HepG2 (cell line): ENCODE data around the gene DAD1. TPM values are rescaled to one million over a fixed set of nuclear protein-coding genes. Genes with fewer than 3 reads are reported as not detected.
A peak's percentile ranks its signal among the peaks of the same experiment; 100 is the strongest.

Experiments used
- BRD4 ChIP-seq: sonication (generic); formaldehyde crosslinking; IDR thresholded peaks from 2 replicates; pipeline ENCODE4 v1.4.0; 2020; ENCODE audit warnings: missing genetic modification reagents
- CAMTA2 ChIP-seq: sonication (generic); formaldehyde crosslinking; IDR thresholded peaks from 2 replicates; pipeline ENCODE4 v1.4.0; 2020; ENCODE audit warnings: mild to moderate bottlenecking, missing genetic modification reagents, borderline replicate concordance
- FOXO1 ChIP-seq: sonication (generic); formaldehyde crosslinking; IDR thresholded peaks from 2 replicates; pipeline ENCODE4 v1.4.0; 2020; ENCODE audit warnings: missing genetic modification reagents
- HDAC2 ChIP-seq: sonication (generic); formaldehyde crosslinking; IDR thresholded peaks from 2 replicates; pipeline ENCODE4 v1.4.0; 2020; ENCODE audit warnings: missing genetic modification reagents
- HOXA3 ChIP-seq: sonication (generic); formaldehyde crosslinking; IDR thresholded peaks from 2 replicates; pipeline ENCODE4 v1.5.0; 2020; ENCODE audit warnings: missing genetic modification reagents
- IKZF1 ChIP-seq: fragments of 450-650 bp; IDR thresholded peaks from 2 replicates; pipeline ENCODE4 v1.7.1; 2016
- KDM6A ChIP-seq: IDR thresholded peaks from 2 replicates; pipeline ENCODE4 v1.6.1; 2016; ENCODE audit warnings: low read depth
- LBX2 ChIP-seq: sonication (generic); formaldehyde crosslinking; IDR thresholded peaks from 2 replicates; pipeline ENCODE4 v1.5.0; 2020; ENCODE audit warnings: missing genetic modification reagents, mild to moderate bottlenecking, borderline replicate concordance
- MAFF ChIP-seq: IDR thresholded peaks from 2 replicates; pipeline ENCODE4 v1.6.1; 2011; ENCODE audit warnings: low read depth, low read length, improper control_type of control experiment
- POLR2A ChIP-seq, 2 experiments: IDR thresholded peaks; 2 replicates each; pipeline ENCODE4 v1.6.1; 2011; ENCODE audit warnings: low read depth in 2 of 2, low read length in 2 of 2, mild to moderate bottlenecking in 1 of 2, moderate library complexity in 1 of 2; ENCODE audit not compliant: insufficient read depth in 1 of 2
- SMYD3 ChIP-seq: sonication (generic); formaldehyde crosslinking; IDR thresholded peaks from 2 replicates; pipeline ENCODE4 v1.8.1; 2023; ENCODE audit warnings: mild to moderate bottlenecking, missing genetic modification reagents
- ZFP1 ChIP-seq: IDR thresholded peaks from 2 replicates; pipeline ENCODE4 v1.6.1; 2016
- ZNF143 ChIP-seq: sonication (generic); formaldehyde crosslinking; IDR thresholded peaks from 2 replicates; pipeline ENCODE4 v1.4.0; 2020; ENCODE audit warnings: missing genetic modification reagents
- ZNF512B ChIP-seq: sonication (generic); formaldehyde crosslinking; IDR thresholded peaks from 2 replicates; pipeline ENCODE4 v1.5.1; 2020; ENCODE audit warnings: missing genetic modification reagents, mild to moderate bottlenecking, borderline replicate concordance
- ZNF556 ChIP-seq: sonication (generic); formaldehyde crosslinking; IDR thresholded peaks from 2 replicates; pipeline ENCODE4 v1.4.0; 2020; ENCODE audit warnings: mild to moderate bottlenecking, missing genetic modification reagents, borderline replicate concordance
- ZNF570 ChIP-seq: sonication (generic); formaldehyde crosslinking; IDR thresholded peaks from 2 replicates; pipeline ENCODE4 v1.4.0; 2020; ENCODE audit warnings: mild to moderate bottlenecking, missing genetic modification reagents, borderline replicate concordance
- ZNF572 ChIP-seq: sonication (generic); formaldehyde crosslinking; IDR thresholded peaks from 2 replicates; pipeline ENCODE4 v1.5.1; 2020; ENCODE audit warnings: mild to moderate bottlenecking, missing genetic modification reagents
- polyA plus RNA-seq, 8 experiments: library from polyadenylated mRNA; depleted of rRNA in 3 of 8; stranded (reverse) in 7 of 8; unstranded in 1 of 8; fragments of >200 nt; fragmentation: Illumina TruSeq in 4 of 8; extraction: Trizol in 4 of 8; gene quantifications; 2 replicates each; pipeline versions ENCODE4 v1.2.1 to v1.2.3, GENCODE V29; 2011 to 2016; ENCODE audit warnings: low read depth in 4 of 8, missing spikeins in 1 of 8, mixed read lengths in 1 of 8; ENCODE audit not compliant: insufficient read depth in 1 of 8
- total RNA-seq, 5 experiments: library from RNA; depleted of rRNA; stranded (reverse); fragments of >200 nt; fragmentation: Illumina TruSeq; extraction: Trizol; gene quantifications; 2 replicates each; pipeline ENCODE4 v1.2.3, GENCODE V29; 2016; ENCODE audit warnings: low read depth in 1 of 5
- TF ChIP-seq, protein P1 (sequence below), 2 experiments: sonication (generic) in 1 of 2; formaldehyde crosslinking in 1 of 2; IDR thresholded peaks; 2 replicates each; pipeline versions ENCODE4 v1.4.0 to v1.6.1; 2018 to 2020; ENCODE audit warnings: missing genetic modification reagents in 2 of 2, borderline replicate concordance in 1 of 2, low read depth in 1 of 2, mild to moderate bottlenecking in 1 of 2, missing biosample characterization in 1 of 2
- TF ChIP-seq, protein P2 (sequence below): sonication (generic); formaldehyde crosslinking; IDR thresholded peaks from 2 replicates; pipeline ENCODE4 v1.5.0; 2020; ENCODE audit warnings: missing genetic modification reagents, mild to moderate bottlenecking, borderline replicate concordance

Gene DAD1
- total and polyA plus RNA-seq, 2 of the 13 experiments (the other 11 are each of a cell fraction or from before 2014, with no cell fraction given), result 558 to 626 TPM

DNA sequence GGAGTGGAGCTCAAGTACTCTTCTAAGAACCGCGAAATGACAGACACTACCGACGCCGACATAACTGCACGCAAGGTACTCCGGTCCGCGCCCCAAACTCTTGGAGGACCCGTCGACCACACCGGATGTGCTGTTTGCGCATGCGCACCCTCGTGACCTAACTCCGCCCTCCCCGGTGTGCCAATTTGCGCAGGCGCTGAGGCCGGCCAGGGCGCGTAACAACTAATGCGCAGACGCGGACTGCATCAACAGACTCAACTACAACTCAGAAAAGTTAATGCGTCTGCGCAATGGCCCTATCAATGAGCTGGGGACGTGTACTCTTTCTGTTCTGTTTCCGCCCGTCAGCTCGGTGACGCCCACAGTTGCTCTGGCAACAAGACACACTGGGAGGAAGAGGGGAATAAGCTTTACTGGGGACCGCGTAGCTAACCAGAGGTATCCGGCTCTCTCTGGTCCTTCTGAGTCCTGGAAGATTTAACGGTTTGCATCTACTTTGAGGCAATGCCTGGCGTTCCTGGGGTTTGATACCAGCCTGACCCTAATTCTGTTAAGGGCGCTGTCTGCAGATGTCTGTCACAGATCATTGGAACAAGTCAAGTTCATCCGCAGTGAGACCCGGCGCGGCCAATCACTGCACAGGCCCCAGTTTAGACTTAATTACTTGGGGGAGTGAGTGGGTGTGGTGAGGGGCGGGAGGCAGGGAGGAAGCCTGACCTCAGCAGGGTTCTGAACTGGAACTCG lies at the start of gene DAD1 (continued):
- TF ChIP-seq, protein P1, sequence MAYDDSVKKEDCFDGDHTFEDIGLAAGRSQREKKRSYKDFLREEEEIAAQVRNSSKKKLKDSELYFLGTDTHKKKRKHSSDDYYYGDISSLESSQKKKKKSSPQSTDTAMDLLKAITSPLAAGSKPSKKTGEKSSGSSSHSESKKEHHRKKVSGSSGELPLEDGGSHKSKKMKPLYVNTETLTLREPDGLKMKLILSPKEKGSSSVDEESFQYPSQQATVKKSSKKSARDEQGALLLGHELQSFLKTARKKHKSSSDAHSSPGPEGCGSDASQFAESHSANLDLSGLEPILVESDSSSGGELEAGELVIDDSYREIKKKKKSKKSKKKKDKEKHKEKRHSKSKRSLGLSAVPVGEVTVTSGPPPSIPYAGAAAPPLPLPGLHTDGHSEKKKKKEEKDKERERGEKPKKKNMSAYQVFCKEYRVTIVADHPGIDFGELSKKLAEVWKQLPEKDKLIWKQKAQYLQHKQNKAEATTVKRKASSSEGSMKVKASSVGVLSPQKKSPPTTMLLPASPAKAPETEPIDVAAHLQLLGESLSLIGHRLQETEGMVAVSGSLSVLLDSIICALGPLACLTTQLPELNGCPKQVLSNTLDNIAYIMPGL (CRISPR knock-in tag; IDR thresholded peaks at IDR 0.05; ENCODE audit: borderline replicate concordance in 1 of 2, low read depth in 1 of 2), result peak; percentile 71 to 74; a peak in 3 of 4 replicates
- TF ChIP-seq ZNF512B (CRISPR knock-in tag) (no peak; the same call in 1 of the 2 replicates), CAMTA2 (no peak; the same call in 1 of the 2 replicates), ZNF556 (no peak; the same call in 1 of the 2 replicates), ZNF570 (CRISPR knock-in tag) (0 out of 2 replicates have a peak, but pooled peaks have one; percentile 20), MAFF (peak; percentile 9; the same call in 1 of the 2 replicates), KDM6A (CRISPR knock-in tag) (no peak), SMYD3 (CRISPR knock-in tag) (peak; percentile 79; the same call in 1 of the 2 replicates), BRD4 (CRISPR knock-in tag) (no peak; the same call in 1 of the 2 replicates), IKZF1 (no peak), LBX2 (peak; percentile 66; the same call in 1 of the 2 replicates), HOXA3 (CRISPR knock-in tag) (peak; percentile 70), POLR2A (IDR thresholded peaks at IDR 0.05; ENCODE audit: insufficient read depth in 1 of 2, low read depth in 2 of 2, low read length in 2 of 2) (peak in 1 of 2 experiments; percentile 97; a peak in 2 of 4 replicates), ZNF143 (CRISPR knock-in tag) (no peak), FOXO1 (peak; percentile 48; the same call in 1 of the 2 replicates), HDAC2 (peak; percentile 70), ZNF572 (CRISPR knock-in tag) (peak; percentile 98), ZFP1 (peak; percentile 23; the same call in 1 of the 2 replicates)
- TF ChIP-seq, protein P2, sequence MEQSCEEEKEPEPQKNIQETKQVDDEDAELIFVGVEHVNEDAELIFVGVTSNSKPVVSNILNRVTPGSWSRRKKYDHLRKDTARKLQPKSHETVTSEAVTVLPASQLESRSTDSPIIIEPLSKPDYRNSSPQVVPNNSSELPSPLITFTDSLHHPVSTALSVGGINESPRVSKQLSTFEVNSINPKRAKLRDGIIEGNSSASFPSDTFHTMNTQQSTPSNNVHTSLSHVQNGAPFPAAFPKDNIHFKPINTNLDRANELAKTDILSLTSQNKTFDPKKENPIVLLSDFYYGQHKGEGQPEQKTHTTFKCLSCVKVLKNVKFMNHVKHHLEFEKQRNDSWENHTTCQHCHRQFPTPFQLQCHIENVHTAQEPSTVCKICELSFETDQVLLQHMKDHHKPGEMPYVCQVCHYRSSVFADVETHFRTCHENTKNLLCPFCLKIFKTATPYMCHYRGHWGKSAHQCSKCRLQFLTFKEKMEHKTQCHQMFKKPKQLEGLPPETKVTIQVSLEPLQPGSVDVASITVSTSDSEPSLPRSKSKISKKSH, result peak; percentile 95
